Liver (tissue), 9 donors: Measurements from ENCODE around the gene PATL2. TPM values are rescaled to one million over a fixed set of nuclear protein-coding genes. Genes with fewer than 3 reads are reported as not detected.
"Not testable (repeated sequence)": the region's sequence is repeated elsewhere in the genome, so short reads cannot be mapped to it uniquely, and the experiment has no call there.

ENCODE experiments used
- DNase-seq: peaks from one replicate; pipeline ENCODE4 v3.0.0-alpha.2; 2017; ENCODE audit warnings: low spot score
- H3K27ac ChIP-seq, 2 donors: one replicate each; pipeline ENCODE4 v1.7.0; 2013; ENCODE audit warnings: inconsistent platforms in 2 of 2, low read length in 2 of 2, control low read depth in 1 of 2, low read depth in 1 of 2, mild to moderate bottlenecking in 1 of 2
- H3K27me3 ChIP-seq, 4 donors: one replicate each; pipeline versions ENCODE4 v1.6.1 to v1.7.0; 2013; ENCODE audit warnings: low read length in 3 of 4, inconsistent platforms in 1 of 4, mild to moderate bottlenecking in 1 of 4, moderate library complexity in 1 of 4; ENCODE audit not compliant: control insufficient read depth in 4 of 4, insufficient read depth in 4 of 4
- H3K36me3 ChIP-seq, 4 donors: one replicate each; pipeline versions ENCODE4 v1.6.1 to v1.7.0; 2013; ENCODE audit warnings: low read length in 3 of 4, mild to moderate bottlenecking in 3 of 4, low read depth in 1 of 4, moderate library complexity in 1 of 4; ENCODE audit not compliant: control insufficient read depth in 4 of 4, insufficient read depth in 3 of 4
- H3K4me1 ChIP-seq, 4 donors: one replicate each; pipeline versions ENCODE4 v1.6.1 to v1.7.0; 2013; ENCODE audit warnings: low read length in 3 of 4, mild to moderate bottlenecking in 3 of 4, moderate library complexity in 1 of 4; ENCODE audit not compliant: control insufficient read depth in 4 of 4, insufficient read depth in 4 of 4
- H3K4me3 ChIP-seq, 3 donors: one replicate each; pipeline versions ENCODE4 v1.6.1 to v1.7.0; 2013; ENCODE audit warnings: low read length in 3 of 3, control low read depth in 1 of 3, low read depth in 1 of 3, mild to moderate bottlenecking in 1 of 3
- H3K9ac ChIP-seq, 2 donors: one replicate each; pipeline ENCODE4 v1.7.0; 2013; ENCODE audit warnings: low read length in 2 of 2, mild to moderate bottlenecking in 2 of 2, moderate library complexity in 2 of 2, control low read depth in 1 of 2, low read depth in 1 of 2
- H3K9me3 ChIP-seq, 4 donors: one replicate each; pipeline versions ENCODE4 v1.6.1 to v1.7.0; 2013; ENCODE audit warnings: low read length in 3 of 4; ENCODE audit not compliant: control insufficient read depth in 4 of 4
- EGR1 ChIP-seq, 2 donors: IDR thresholded peaks; 2 replicates each; pipeline ENCODE4 v1.6.1; 2016 to 2018; ENCODE audit warnings: antibody characterized with exemption in 2 of 2, low read depth in 2 of 2
- FOXA1 ChIP-seq: IDR thresholded peaks from 2 replicates; pipeline ENCODE4 v1.6.1; 2016; ENCODE audit warnings: antibody characterized with exemption
- FOXA2 ChIP-seq: IDR thresholded peaks from 2 replicates; pipeline ENCODE4 v1.6.1; 2016; ENCODE audit warnings: antibody characterized with exemption
- GABPA ChIP-seq, 2 donors: IDR thresholded peaks in 1 of 2; conservative IDR thresholded peaks in 1 of 2; 2 replicates each; pipeline ENCODE4 v1.6.1; 2016; ENCODE audit warnings: antibody characterized with exemption in 2 of 2, mild to moderate bottlenecking in 1 of 2, moderate library complexity in 1 of 2
- HNF4A ChIP-seq, 2 donors: conservative IDR thresholded peaks; 2 replicates each; pipeline ENCODE4 v1.6.1; 2016; ENCODE audit warnings: antibody characterized with exemption in 2 of 2, mild to moderate bottlenecking in 2 of 2
- HNF4G ChIP-seq: IDR thresholded peaks from 2 replicates; pipeline ENCODE4 v1.6.1; 2016; ENCODE audit warnings: antibody characterized with exemption
- NR2F2 ChIP-seq: IDR thresholded peaks from 2 replicates; pipeline ENCODE4 v1.6.1; 2016; ENCODE audit warnings: antibody characterized with exemption
- RXRA ChIP-seq, 2 donors: IDR thresholded peaks; 2 replicates each; pipeline ENCODE4 v1.6.1; 2017 to 2018; ENCODE audit warnings: antibody characterized with exemption in 2 of 2, mild to moderate bottlenecking in 1 of 2
- SP1 ChIP-seq: IDR thresholded peaks from 2 replicates; pipeline ENCODE4 v1.6.1; 2018; ENCODE audit warnings: antibody characterized with exemption, mild to moderate bottlenecking
- YY1 ChIP-seq: IDR thresholded peaks from 2 replicates; pipeline ENCODE4 v1.6.1; 2016; ENCODE audit warnings: antibody characterized with exemption, mild to moderate bottlenecking
- WGBS: extraction: QIAGEN DNeasy Blood & Tissue Kit; methylation state at CpG from one replicate; pipeline ENCODE4 v1.1.7; 2013; 5-methylcytosine and 5-hydroxymethylcytosine counted together
- polyA plus RNA-seq, 2 donors: library from polyadenylated mRNA; stranded (reverse) in 1 of 2; unstranded in 1 of 2; fragments of 200-250 nt in 1 of 2; fragments of >200 nt in 1 of 2; fragmentation: Nextera tagmentation in 1 of 2; extraction: Ambion mirVana in 1 of 2; gene quantifications; one replicate each; pipeline versions ENCODE4 v1.2.1 to v1.2.3, GENCODE V29; 2013 to 2015
- total RNA-seq, 2 donors: library from RNA; depleted of rRNA; stranded (reverse); fragments of >200 nt; gene quantifications; one replicate each; pipeline ENCODE4 v1.2.3, GENCODE V29; 2014
- TF ChIP-seq, protein P1 (sequence below): IDR thresholded peaks from 2 replicates; pipeline ENCODE4 v1.6.1; 2016; ENCODE audit warnings: antibody characterized with exemption, mild to moderate bottlenecking
- TF ChIP-seq, protein P2 (sequence below): fragments of 150-350 bp; IDR thresholded peaks from 2 replicates; pipeline ENCODE4 v1.5.1; 2017; ENCODE audit warnings: improper control_type of control experiment, low read depth, low read length; ENCODE audit not compliant: missing input control
- TF ChIP-seq, protein P3 (sequence below): IDR thresholded peaks from 2 replicates; pipeline ENCODE4 v1.6.1; 2016; ENCODE audit warnings: antibody characterized with exemption
- TF ChIP-seq, protein P4 (sequence below): IDR thresholded peaks from 2 replicates; pipeline ENCODE4 v1.6.1; 2016; ENCODE audit warnings: antibody characterized with exemption
- donor health status: healthy.
- donor health status: healthy.
- donor health status: healthy.
- donor health status: healthy.
- donor health status: healthy.

Gene PATL2
- total and polyA plus RNA-seq, 4 donors, result 0.32 to 1.0 (median 0.67) TPM

DNA sequence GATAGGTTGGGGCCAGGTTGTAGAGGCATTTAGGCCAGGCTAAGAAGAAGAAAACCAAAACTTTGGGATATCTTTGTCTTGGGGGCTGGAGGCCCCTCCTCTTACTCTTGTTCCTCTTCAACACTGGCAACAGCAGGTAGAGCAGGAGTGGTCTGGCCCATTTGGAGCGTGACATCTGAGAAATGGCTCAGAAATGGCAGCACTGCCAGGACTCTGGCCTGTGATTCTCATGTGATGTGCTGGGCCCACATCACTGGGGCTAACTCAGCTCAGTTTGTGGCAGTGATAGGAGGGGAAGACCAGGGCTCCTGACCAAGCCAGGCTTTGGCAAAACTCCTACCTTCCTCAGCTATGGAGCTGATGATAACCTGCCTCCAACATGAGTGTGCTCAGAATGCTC is 18.5 kb downstream of the PATL2 start (continued):
- TF ChIP-seq, protein P1, sequence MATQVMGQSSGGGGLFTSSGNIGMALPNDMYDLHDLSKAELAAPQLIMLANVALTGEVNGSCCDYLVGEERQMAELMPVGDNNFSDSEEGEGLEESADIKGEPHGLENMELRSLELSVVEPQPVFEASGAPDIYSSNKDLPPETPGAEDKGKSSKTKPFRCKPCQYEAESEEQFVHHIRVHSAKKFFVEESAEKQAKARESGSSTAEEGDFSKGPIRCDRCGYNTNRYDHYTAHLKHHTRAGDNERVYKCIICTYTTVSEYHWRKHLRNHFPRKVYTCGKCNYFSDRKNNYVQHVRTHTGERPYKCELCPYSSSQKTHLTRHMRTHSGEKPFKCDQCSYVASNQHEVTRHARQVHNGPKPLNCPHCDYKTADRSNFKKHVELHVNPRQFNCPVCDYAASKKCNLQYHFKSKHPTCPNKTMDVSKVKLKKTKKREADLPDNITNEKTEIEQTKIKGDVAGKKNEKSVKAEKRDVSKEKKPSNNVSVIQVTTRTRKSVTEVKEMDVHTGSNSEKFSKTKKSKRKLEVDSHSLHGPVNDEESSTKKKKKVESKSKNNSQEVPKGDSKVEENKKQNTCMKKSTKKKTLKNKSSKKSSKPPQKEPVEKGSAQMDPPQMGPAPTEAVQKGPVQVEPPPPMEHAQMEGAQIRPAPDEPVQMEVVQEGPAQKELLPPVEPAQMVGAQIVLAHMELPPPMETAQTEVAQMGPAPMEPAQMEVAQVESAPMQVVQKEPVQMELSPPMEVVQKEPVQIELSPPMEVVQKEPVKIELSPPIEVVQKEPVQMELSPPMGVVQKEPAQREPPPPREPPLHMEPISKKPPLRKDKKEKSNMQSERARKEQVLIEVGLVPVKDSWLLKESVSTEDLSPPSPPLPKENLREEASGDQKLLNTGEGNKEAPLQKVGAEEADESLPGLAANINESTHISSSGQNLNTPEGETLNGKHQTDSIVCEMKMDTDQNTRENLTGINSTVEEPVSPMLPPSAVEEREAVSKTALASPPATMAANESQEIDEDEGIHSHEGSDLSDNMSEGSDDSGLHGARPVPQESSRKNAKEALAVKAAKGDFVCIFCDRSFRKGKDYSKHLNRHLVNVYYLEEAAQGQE, result no peak
- no peak for TF ChIP-seq SP1

DNA sequence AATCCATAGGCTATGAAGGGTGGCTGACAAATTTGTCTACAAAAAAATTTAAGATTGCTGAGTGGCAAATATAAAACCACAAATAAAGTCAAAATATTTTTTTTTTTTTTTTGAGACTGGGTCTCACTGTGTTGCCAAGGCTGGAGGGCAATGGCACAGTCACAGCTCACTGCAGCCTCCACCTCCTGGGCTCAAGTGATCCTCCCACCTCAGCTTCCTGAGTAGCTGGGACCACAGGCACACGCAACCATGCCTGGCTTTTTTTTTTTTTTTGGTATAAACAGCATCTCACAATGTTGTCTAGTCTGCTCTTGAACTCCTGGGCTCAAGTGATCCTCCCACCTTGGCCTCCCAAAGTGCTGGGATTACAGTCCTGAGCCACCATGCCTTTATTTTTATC is 20.9 kb downstream of the PATL2 start:
- not testable (repeated sequence) for H3K27me3 ChIP-seq, H3K27ac ChIP-seq, H3K4me1 ChIP-seq, DNase-seq, H3K9me3 ChIP-seq, H3K36me3 ChIP-seq, H3K9ac ChIP-seq, H3K4me3 ChIP-seq
- 64% methylated on average over 1 of the region's 1 CpG for WGBS

DNA sequence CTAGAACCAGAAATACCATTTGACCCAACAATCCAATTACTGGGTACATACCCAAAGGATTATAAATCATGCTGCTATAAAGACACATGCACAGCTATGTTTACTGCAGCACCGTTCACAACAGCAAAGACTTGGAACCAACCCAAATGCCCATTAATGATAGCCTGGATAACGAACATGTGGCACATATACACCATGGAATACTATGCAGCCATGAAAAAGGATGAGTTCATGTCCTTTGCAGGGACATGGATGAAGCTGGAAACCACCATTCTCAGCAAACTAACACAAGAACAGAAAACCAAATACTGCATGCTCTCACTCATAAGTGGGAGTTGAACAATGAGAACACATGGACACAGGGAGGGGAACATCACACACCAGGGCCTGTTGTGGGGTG is 21.8 kb downstream of the PATL2 start:
- DNase-seq, H3K4me3 ChIP-seq, H3K27ac ChIP-seq, H3K36me3 ChIP-seq, H3K9me3 ChIP-seq, H3K9ac ChIP-seq, H3K4me1 ChIP-seq, H3K27me3 ChIP-seq: not testable (repeated sequence)
- WGBS, result 87% methylated on average over 2 of the region's 2 CpGs

DNA sequence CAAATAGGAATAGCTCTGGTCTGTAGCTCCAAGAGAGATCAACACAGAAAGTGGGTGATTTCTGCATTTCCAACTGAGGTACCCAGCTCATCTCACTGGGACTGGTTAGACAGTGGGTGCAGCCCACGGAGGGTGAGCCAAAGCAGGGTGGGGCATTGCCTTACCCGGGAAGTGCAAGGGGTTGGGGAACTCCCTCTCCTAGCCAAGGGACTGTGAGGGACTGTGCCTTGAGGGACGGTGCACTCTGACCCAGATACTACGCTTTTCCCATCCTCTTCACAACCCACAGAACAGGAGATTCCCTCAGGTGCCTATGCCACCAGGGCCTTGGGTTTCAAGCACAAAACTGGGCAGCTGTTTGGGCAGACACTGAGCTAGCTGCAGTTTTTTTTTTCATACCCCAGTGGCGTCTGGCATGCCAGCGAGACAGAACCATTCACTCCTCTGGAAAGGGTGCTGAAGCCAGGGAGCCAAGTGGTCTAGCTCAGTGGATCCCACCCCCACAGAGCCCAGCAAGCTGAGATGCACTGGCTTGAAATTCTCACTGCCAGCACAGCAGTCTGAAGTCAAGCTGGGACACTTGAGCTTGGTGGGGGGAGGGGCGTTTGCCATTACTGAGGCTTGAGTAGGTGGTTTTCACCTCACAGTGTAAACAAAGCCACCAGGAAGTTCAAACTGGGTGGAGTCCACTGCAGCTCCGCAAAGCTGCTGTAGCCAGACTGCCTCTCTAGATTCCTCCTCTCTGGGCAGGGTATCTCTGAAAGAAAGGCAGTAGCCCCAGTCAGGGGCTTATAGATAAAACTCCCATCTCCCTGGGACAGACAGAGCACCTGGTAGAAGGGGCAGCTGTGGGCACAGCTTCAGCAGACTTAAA is 28.1 kb downstream of the PATL2 start:
- H3K9ac ChIP-seq, result not testable (repeated sequence)

DNA sequence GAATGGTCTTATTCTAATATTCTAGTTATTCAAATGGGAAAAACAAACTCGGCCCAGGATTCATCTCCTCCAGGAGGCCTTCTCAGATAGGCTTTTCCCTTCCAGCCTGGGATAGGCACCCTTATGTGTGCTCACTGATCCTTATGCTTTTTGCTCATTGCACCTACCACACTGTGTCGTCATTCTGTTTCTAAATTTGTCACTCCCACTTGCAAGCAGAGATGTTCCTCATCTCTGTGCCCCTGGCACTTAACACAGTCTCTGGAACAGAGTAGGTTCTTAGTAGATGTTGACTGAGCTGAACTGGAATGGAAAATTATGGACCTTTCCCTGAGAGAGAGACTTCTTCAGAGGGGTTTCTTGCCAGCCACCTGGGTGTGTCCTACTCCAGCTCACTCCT is 28.9 kb downstream of the PATL2 start:
- WGBS, result 89% methylated on average over 2 of the region's 2 CpGs
- no peak overlapping the region for H3K4me3 ChIP-seq
- H3K27me3 ChIP-seq, result no peaks in the 10 kb centered on the region
- H3K4me1 ChIP-seq, result peaks cover 0 to 2% (median 0%) of the 10 kb centered on the region in 4 donors
- no peak overlapping the region for H3K27ac ChIP-seq
- H3K9ac ChIP-seq, result no peak overlapping the region
- no peaks in the 10 kb centered on the region for H3K9me3 ChIP-seq
- no peaks in the 10 kb centered on the region for H3K36me3 ChIP-seq
- DNase-seq, result no peak
- no peak for TF ChIP-seq FOXA1
- TF ChIP-seq NR2F2, result no peak
- no peak for TF ChIP-seq EGR1 (IDR thresholded peaks at IDR 0.05; ENCODE audit: low read depth in 2 of 2)
- no peak for TF ChIP-seq YY1
- no peak for TF ChIP-seq HNF4G
- no peak for TF ChIP-seq HNF4A (conservative IDR thresholded peaks at IDR 0.05)
- TF ChIP-seq, protein P2, sequence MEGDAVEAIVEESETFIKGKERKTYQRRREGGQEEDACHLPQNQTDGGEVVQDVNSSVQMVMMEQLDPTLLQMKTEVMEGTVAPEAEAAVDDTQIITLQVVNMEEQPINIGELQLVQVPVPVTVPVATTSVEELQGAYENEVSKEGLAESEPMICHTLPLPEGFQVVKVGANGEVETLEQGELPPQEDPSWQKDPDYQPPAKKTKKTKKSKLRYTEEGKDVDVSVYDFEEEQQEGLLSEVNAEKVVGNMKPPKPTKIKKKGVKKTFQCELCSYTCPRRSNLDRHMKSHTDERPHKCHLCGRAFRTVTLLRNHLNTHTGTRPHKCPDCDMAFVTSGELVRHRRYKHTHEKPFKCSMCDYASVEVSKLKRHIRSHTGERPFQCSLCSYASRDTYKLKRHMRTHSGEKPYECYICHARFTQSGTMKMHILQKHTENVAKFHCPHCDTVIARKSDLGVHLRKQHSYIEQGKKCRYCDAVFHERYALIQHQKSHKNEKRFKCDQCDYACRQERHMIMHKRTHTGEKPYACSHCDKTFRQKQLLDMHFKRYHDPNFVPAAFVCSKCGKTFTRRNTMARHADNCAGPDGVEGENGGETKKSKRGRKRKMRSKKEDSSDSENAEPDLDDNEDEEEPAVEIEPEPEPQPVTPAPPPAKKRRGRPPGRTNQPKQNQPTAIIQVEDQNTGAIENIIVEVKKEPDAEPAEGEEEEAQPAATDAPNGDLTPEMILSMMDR, result no peak
- TF ChIP-seq, protein P3, sequence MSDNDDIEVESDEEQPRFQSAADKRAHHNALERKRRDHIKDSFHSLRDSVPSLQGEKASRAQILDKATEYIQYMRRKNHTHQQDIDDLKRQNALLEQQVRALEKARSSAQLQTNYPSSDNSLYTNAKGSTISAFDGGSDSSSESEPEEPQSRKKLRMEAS, result no peak
- TF ChIP-seq, protein P4, sequence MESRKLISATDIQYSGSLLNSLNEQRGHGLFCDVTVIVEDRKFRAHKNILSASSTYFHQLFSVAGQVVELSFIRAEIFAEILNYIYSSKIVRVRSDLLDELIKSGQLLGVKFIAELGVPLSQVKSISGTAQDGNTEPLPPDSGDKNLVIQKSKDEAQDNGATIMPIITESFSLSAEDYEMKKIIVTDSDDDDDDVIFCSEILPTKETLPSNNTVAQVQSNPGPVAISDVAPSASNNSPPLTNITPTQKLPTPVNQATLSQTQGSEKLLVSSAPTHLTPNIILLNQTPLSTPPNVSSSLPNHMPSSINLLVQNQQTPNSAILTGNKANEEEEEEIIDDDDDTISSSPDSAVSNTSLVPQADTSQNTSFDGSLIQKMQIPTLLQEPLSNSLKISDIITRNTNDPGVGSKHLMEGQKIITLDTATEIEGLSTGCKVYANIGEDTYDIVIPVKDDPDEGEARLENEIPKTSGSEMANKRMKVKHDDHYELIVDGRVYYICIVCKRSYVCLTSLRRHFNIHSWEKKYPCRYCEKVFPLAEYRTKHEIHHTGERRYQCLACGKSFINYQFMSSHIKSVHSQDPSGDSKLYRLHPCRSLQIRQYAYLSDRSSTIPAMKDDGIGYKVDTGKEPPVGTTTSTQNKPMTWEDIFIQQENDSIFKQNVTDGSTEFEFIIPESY, result no peak
- no peak for TF ChIP-seq FOXA2
- no peak for TF ChIP-seq RXRA (IDR thresholded peaks at IDR 0.05)
- no peak for TF ChIP-seq SP1
- no peak for TF ChIP-seq GABPA (IDR thresholded peaks at IDR 0.05 in 1 of 2, conservative IDR thresholded peaks at IDR 0.05 in 1 of 2)

More for the DNA sequence above, 28.1 kb downstream of the PATL2 start:
- H3K36me3 ChIP-seq, DNase-seq, H3K27me3 ChIP-seq, H3K4me1 ChIP-seq, H3K9me3 ChIP-seq, H3K4me3 ChIP-seq, H3K27ac ChIP-seq: not testable (repeated sequence)
- 59% methylated on average over 8 of the region's 8 CpGs for WGBS
